ENCODE measurements around the gene PARVB.

DNA sequence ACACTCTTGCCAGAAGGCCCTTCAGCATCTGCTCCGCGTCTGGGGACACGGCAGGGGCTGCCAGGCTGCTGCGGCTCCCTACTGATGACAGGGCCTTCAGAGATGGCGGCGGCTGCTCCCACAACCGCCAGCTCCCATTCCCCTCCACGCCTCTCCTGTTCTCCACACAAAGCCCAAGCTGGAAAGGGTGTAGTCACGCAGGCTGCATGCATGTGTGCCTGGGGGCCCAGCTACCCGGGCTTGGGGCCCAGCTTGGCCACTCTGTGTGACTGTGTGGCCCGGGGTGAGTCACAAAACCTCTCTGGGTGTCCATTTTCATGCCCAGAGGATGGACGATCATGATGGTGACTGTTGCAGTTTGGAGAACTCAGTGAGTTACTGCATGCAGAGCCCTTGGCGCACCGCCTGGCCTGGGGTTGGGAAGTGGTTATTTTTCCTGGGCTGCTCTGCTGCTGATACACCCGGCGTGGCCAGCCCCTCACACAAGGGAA lies 31.7 kb upstream of the PARVB start:
- TF ChIP-seq, protein P1, sequence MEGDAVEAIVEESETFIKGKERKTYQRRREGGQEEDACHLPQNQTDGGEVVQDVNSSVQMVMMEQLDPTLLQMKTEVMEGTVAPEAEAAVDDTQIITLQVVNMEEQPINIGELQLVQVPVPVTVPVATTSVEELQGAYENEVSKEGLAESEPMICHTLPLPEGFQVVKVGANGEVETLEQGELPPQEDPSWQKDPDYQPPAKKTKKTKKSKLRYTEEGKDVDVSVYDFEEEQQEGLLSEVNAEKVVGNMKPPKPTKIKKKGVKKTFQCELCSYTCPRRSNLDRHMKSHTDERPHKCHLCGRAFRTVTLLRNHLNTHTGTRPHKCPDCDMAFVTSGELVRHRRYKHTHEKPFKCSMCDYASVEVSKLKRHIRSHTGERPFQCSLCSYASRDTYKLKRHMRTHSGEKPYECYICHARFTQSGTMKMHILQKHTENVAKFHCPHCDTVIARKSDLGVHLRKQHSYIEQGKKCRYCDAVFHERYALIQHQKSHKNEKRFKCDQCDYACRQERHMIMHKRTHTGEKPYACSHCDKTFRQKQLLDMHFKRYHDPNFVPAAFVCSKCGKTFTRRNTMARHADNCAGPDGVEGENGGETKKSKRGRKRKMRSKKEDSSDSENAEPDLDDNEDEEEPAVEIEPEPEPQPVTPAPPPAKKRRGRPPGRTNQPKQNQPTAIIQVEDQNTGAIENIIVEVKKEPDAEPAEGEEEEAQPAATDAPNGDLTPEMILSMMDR (IDR thresholded peaks at IDR 0.05) = no peak
- no peak for TF ChIP-seq POLR2A (IDR thresholded peaks at IDR 0.05)
